ENCODE measurements around the gene PCNX1.

GRCh38 chr14:70887737-70888499 is 19.3 kb upstream of the PCNX1 start:
- no peak for TF ChIP-seq CTCF (IDR thresholded peaks at IDR 0.05; ENCODE audit: low read depth, low read length, missing input control)
- TF ChIP-seq YY1 (IDR thresholded peaks at IDR 0.05) = no peak
- TF ChIP-seq MAX (IDR thresholded peaks at IDR 0.05) = no peak
- no peak for TF ChIP-seq ZBTB33 (IDR thresholded peaks at IDR 0.05)
- no peak for TF ChIP-seq TAF1 (conservative IDR thresholded peaks at IDR 0.05)
- no peak for TF ChIP-seq HNF4A (conservative IDR thresholded peaks at IDR 0.05)
- TF ChIP-seq GABPA (IDR thresholded peaks at IDR 0.05 in 1 of 2, conservative IDR thresholded peaks at IDR 0.05 in 1 of 2) = no peak
- no peak for TF ChIP-seq JUND (IDR thresholded peaks at IDR 0.05)
- no peak for TF ChIP-seq REST (IDR thresholded peaks at IDR 0.05)
- TF ChIP-seq SP1 (IDR thresholded peaks at IDR 0.05) = no peak
- TF ChIP-seq ATF3 (IDR thresholded peaks at IDR 0.05) = no peak
- TF ChIP-seq HNF4G (IDR thresholded peaks at IDR 0.05) = no peak
- TF ChIP-seq RAD21 (IDR thresholded peaks at IDR 0.05) = no peak
- TF ChIP-seq NR2F2 (IDR thresholded peaks at IDR 0.05) = no peak

Data from liver (tissue), 3 donors.